GM19238 (cell line): Measurements from ENCODE around the gene SLC2A6.
A peak's percentile ranks its signal among the peaks of the same experiment; 100 is the strongest.

Experiments
- DNase-seq: peaks from one replicate; pipeline ENCODE4 v3.0.0; 2011; ENCODE audit warnings: low spot score; ENCODE audit not compliant: insufficient read length

Gene SLC2A6

GRCh38 chr9:133477992-133478850 is 678 bp downstream of the SLC2A6 start:
- peak; percentile 59 for DNase-seq

DNA sequence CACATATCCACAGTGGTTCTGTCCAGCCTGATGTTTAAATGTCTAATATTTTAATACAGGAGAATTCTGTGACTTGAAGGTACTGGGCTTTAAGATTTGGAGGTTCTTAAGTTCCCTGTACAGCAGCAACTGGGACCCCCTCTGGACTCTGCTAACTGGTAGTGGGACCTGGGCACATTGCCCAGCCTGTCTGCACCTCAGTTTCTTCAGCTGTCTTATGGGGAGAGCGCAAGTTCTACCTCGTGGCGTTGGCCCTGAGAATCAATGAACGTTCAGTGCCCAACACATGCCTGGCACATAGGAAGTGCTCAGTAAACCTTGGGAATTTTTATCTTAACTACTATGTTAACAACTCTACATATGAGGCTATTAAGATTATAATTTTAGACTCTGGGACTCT is 1.4 kb downstream of the SLC2A6 start:
- DNase-seq: no peak

- DNase-seq: no peak
Observed at GRCh38 chr9:133476941-133477340, 2.0 kb downstream of the SLC2A6 start.

GRCh38 chr9:133476036-133476931 is 2.6 kb downstream of the SLC2A6 start:
- no peak for DNase-seq

GRCh38 chr9:133475292-133476012 is 3.4 kb downstream of the SLC2A6 start:
- no peak for DNase-seq

GRCh38 chr9:133474853-133475252 is 4.0 kb downstream of the SLC2A6 start:
- DNase-seq: no peak

DNA sequence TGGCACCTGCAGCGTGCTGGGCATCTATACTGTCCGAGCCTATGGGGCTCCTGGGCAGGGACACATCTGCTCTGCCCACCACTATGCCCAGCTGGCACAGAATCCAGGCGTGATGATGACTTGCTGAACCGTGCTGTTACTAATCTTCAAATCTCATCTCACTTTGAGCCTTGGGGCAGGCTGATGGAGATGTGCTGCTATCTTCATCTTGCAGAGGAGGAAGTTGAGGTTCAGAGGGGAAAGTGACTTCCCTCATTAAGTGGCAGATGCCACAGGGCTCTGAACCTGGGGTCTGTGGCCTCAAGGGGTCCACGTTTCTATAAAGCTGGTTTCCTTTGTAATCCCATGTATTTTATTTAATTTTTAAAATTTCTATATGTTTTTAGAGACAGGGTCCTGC is 4.7 kb downstream of the SLC2A6 start:
- no peak for DNase-seq

- DNase-seq: no peak
Observed at GRCh38 chr9:133473743-133474142, 5.2 kb downstream of the SLC2A6 start.

- no peak for DNase-seq
Observed at GRCh38 chr9:133472753-133473378, 6.0 kb downstream of the SLC2A6 start.

DNA sequence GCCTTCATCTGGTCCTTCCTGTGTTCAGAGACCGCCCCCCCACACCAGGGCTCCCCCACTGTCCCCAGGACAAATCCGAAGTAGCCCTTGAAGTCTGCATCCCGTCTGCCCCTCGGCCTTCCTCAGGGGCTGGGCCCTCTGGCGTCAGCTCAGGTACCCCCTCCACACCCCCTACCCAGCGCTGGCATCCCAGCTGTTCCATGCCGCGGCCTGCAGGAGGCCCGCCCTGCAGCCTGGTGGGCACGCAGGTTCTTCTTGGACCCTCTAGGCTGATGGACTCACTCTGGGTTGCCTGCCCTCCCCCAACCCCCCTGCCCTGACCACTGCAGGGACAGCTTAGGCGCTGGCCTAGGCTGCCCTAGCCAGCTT is 6.6 kb downstream of the SLC2A6 start:
- no peak for DNase-seq

DNA sequence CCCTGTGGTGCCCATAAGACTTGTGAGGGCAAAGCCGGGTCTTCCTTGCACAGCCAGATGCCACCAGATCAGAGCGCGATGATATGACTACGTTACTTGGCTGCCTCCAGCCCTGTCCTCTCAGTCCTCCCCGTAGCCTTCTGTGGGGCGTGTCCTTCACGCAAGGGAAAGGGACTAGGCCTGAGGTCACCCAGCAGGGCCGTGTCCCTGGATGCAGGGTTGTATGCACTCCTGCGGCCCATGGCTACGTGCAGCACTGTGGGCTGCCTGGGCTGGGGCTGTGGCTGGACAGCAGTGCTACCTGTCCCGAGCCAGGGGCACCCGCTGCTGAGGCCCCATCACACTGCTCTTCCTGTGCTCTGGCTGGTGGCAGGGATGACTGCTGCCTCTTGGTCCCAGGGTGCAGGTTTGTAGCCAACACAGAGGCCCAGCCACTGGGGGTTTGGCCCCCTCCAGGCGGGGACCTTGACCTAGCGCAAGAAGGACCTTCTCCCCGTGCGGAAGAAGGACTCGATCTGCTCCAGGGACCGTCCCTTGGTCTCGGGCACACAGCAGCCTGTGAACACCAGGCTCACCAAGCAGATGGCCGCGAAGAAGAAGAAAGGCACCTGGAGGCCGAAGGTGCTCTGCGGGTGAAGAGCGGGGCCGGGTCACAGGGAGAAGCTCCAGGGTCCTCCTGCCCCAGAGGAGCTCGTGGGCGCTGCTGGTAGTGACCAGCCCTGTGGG is 7.2 kb downstream of the SLC2A6 start:
- no peak for DNase-seq

GRCh38 chr9:133470988-133471387 is 7.9 kb downstream of the SLC2A6 start:
- DNase-seq: no peak

DNA sequence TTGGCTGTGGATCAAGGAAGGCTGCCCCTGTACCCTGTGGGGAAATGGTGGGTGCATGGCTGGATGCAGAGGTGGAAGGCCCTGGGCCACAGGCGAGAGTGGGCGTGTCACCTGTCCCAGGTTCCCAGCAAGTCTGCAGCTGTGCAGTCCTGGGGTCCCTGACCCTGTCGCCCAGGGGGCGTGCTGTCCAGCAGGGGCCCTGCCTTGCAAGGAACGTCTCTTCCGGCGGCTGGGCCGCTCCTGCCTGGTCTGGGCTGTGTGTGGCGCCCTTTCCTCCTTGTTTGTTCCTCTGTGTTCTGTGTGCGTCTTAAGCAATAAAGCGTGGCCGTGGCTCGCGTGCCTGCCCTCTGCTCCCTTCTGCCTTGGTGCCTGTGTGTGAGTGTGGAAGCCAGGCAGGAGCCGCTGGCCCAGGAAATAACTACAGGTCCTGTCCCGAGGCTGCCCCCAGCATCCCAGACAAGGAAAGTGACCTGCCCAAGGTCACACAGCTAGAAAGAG is 8.4 kb downstream of the SLC2A6 start:
- no peak for DNase-seq

- no peak for DNase-seq
Observed at GRCh38 chr9:133468777-133469421, 10.0 kb downstream of the SLC2A6 start.

DNA sequence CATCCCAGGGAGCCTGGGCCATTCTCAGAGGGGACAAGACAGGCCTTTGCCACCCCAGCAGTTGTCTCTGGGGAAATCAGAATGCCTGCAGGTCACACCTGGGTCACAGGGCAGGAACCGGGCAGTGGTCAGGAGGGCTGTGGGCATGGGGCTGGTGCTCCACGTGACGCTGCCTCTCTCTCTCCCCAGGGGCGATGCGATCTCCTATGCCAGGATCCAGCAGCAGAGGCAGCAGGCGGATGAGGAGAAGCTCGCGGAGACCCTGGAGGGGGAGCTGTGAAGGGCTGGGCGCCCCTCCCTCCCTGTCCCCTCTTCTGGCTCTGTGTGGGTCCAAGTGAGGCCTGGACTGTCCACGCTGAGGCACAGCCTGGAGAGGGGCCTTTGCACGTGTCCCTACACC is 10.5 kb downstream of the SLC2A6 start:
- DNase-seq: no peak

DNA sequence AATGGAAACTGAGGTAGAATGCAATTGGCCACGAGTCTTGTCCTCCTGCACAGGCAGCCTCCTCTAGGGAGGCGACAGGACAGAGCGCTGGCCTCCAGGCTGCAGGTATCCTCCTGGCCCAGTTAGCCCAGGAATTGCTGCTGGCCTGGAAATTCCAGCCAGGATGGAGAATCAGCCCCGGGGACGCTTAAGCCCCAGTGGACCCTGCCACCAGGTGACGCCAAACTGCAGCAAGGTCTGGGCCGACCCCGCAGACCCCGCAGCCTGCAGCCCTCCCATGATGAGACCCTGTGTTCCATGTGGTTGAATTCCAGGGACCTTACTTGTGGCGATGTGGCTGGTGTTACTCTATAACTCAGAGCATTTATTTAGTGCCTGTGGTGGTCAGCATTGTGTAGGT is 11.8 kb downstream of the SLC2A6 start:
- DNase-seq: no peak

- DNase-seq: no peak
Observed at GRCh38 chr9:133465984-133466383, 12.9 kb downstream of the SLC2A6 start.

GRCh38 chr9:133464638-133465037 is 14.3 kb downstream of the SLC2A6 start:
- no peak for DNase-seq

- DNase-seq: no peak
Observed at GRCh38 chr9:133463864-133464615, 14.9 kb downstream of the SLC2A6 start.
